ENCODE data around the gene AGFG2. TPM values are rescaled to one million over a fixed set of nuclear protein-coding genes. Genes with fewer than 3 reads are reported as not detected.
"Not testable (repeated sequence)": the region's sequence is repeated elsewhere in the genome, so short reads cannot be mapped to it uniquely, and the experiment has no call there.

AGFG2 gene
- total and polyA plus RNA-seq, 4 donors, result 6.4 to 29.2 (median 21.5) TPM

- H3K36me3 ChIP-seq (ENCODE audit: control insufficient read depth in 1 of 2, insufficient read depth in 2 of 2, low read length in 1 of 2), result no peaks in the 10 kb centered on the region
- WGBS, 2 donors, result 79 to 81% methylated on average over 2 of the region's 2 CpGs
- ATAC-seq (ENCODE audit: low FRiP score), result no peak
- H3K4me3 ChIP-seq (ENCODE audit: low read length in 2 of 2), result no peak overlapping the region
- intact Hi-C loops (cut with DNase I), result no loop called here
- DNase-seq, result no peak
- H3K27ac ChIP-seq (ENCODE audit: low read depth in 1 of 2, low read length in 2 of 2), result no peak overlapping the region
- H3K4me1 ChIP-seq (ENCODE audit: control insufficient read depth in 1 of 2, insufficient read depth in 2 of 2, low read length in 2 of 2), result no peaks in the 10 kb centered on the region
- no peaks in the 10 kb centered on the region for H3K9me3 ChIP-seq (ENCODE audit: control insufficient read depth, low read length)
- H3K27me3 ChIP-seq (ENCODE audit: control insufficient read depth in 1 of 2, insufficient read depth in 2 of 2, low read length in 1 of 2), result no peaks in the 10 kb centered on the region
Measured at GRCh38 chr7:100517305-100517704, 21.7 kb upstream of the AGFG2 start.

- H3K4me3 ChIP-seq (ENCODE audit: low read length in 2 of 2), result no peak overlapping the region
- WGBS, 2 donors, result 48 to 64% methylated on average over 6 of the region's 6 CpGs
Measured at GRCh38 chr7:100519580-100519979, 19.4 kb upstream of the AGFG2 start.

GRCh38 chr7:100520138-100520537 is 18.9 kb upstream of the AGFG2 start:
- Histone ChIP-seq H3K27me3 (ENCODE audit: control insufficient read depth in 1 of 2, insufficient read depth in 2 of 2, low read length in 1 of 2) (no peaks in the 10 kb centered on the region), H3K27ac (ENCODE audit: low read depth in 1 of 2, low read length in 2 of 2) (no peak overlapping the region), H3K9me3 (ENCODE audit: control insufficient read depth, low read length) (no peaks in the 10 kb centered on the region), H3K4me1 (ENCODE audit: control insufficient read depth in 1 of 2, insufficient read depth in 2 of 2, low read length in 2 of 2) (no peaks in the 10 kb centered on the region), H3K36me3 (ENCODE audit: control insufficient read depth in 1 of 2, insufficient read depth in 2 of 2, low read length in 1 of 2) (no peaks in the 10 kb centered on the region), H3K4me3 (ENCODE audit: low read length in 2 of 2) (no peak overlapping the region)
- intact Hi-C loops (cut with DNase I), result no loop called here
- 39 to 42% methylated on average over 1 of the region's 1 CpG for WGBS, 2 donors
- DNase-seq, result peak in 1 of 2 donors; percentile 3
- no peak for ATAC-seq (ENCODE audit: low FRiP score)

More at GRCh38 chr7:100519580-100519979, 19.4 kb upstream of the AGFG2 start:
- no peaks in the 10 kb centered on the region for H3K9me3 ChIP-seq (ENCODE audit: control insufficient read depth, low read length)
- no peak overlapping the region for H3K27ac ChIP-seq (ENCODE audit: low read depth in 1 of 2, low read length in 2 of 2)
- H3K27me3 ChIP-seq (ENCODE audit: control insufficient read depth in 1 of 2, insufficient read depth in 2 of 2, low read length in 1 of 2), result no peaks in the 10 kb centered on the region
- ATAC-seq (ENCODE audit: low FRiP score) (no peak), DNase-seq (no peak)
- no peaks in the 10 kb centered on the region for H3K36me3 ChIP-seq (ENCODE audit: control insufficient read depth in 1 of 2, insufficient read depth in 2 of 2, low read length in 1 of 2)
- no peaks in the 10 kb centered on the region for H3K4me1 ChIP-seq (ENCODE audit: control insufficient read depth in 1 of 2, insufficient read depth in 2 of 2, low read length in 2 of 2)
- intact Hi-C loops (cut with DNase I), result no loop called here

GRCh38 chr7:100521076-100521475 is 17.9 kb upstream of the AGFG2 start:
- ATAC-seq (ENCODE audit: low FRiP score) (no peak), DNase-seq (no peak)
- intact Hi-C loops (cut with DNase I), result no loop called here
- no peak overlapping the region for H3K4me3 ChIP-seq (ENCODE audit: low read length in 2 of 2)
- H3K4me1 ChIP-seq (ENCODE audit: control insufficient read depth in 1 of 2, insufficient read depth in 2 of 2, low read length in 2 of 2), result no peaks in the 10 kb centered on the region
- 89 to 93% methylated on average over 2 of the region's 2 CpGs for WGBS, 2 donors
- H3K9me3 ChIP-seq (ENCODE audit: control insufficient read depth, low read length), result no peaks in the 10 kb centered on the region
- H3K27ac ChIP-seq (ENCODE audit: low read depth in 1 of 2, low read length in 2 of 2), result no peak overlapping the region
- no peaks in the 10 kb centered on the region for H3K27me3 ChIP-seq (ENCODE audit: control insufficient read depth in 1 of 2, insufficient read depth in 2 of 2, low read length in 1 of 2)
- no peaks in the 10 kb centered on the region for H3K36me3 ChIP-seq (ENCODE audit: control insufficient read depth in 1 of 2, insufficient read depth in 2 of 2, low read length in 1 of 2)

- ATAC-seq (ENCODE audit: low FRiP score); intact Hi-C loops (cut with DNase I); H3K36me3 ChIP-seq (ENCODE audit: control insufficient read depth in 1 of 2, insufficient read depth in 2 of 2, low read length in 1 of 2); H3K4me1 ChIP-seq (ENCODE audit: control insufficient read depth in 1 of 2, insufficient read depth in 2 of 2, low read length in 2 of 2); H3K27me3 ChIP-seq (ENCODE audit: control insufficient read depth in 1 of 2, insufficient read depth in 2 of 2, low read length in 1 of 2); H3K4me3 ChIP-seq (ENCODE audit: low read length in 2 of 2); H3K27ac ChIP-seq (ENCODE audit: low read depth in 1 of 2, low read length in 2 of 2); DNase-seq; H3K9me3 ChIP-seq (ENCODE audit: control insufficient read depth, low read length): not testable (repeated sequence)
- WGBS, 2 donors, result 83 to 88% methylated on average over 2 of the region's 3 CpGs
Measured at GRCh38 chr7:100521909-100522593, 17.0 kb upstream of the AGFG2 start.

GRCh38 chr7:100523192-100523591 is 15.8 kb upstream of the AGFG2 start:
- H3K36me3 ChIP-seq (ENCODE audit: control insufficient read depth in 1 of 2, insufficient read depth in 2 of 2, low read length in 1 of 2); ATAC-seq (ENCODE audit: low FRiP score); H3K4me1 ChIP-seq (ENCODE audit: control insufficient read depth in 1 of 2, insufficient read depth in 2 of 2, low read length in 2 of 2); DNase-seq; H3K27ac ChIP-seq (ENCODE audit: low read depth in 1 of 2, low read length in 2 of 2); H3K9me3 ChIP-seq (ENCODE audit: control insufficient read depth, low read length); H3K4me3 ChIP-seq (ENCODE audit: low read length in 2 of 2); intact Hi-C loops (cut with DNase I); H3K27me3 ChIP-seq (ENCODE audit: control insufficient read depth in 1 of 2, insufficient read depth in 2 of 2, low read length in 1 of 2): not testable (repeated sequence)
- WGBS, 2 donors, result 88 to 91% methylated on average over 26 to 31 of the region's 34 CpGs

- H3K27ac ChIP-seq (ENCODE audit: low read depth in 1 of 2, low read length in 2 of 2); H3K4me3 ChIP-seq (ENCODE audit: low read length in 2 of 2); ATAC-seq (ENCODE audit: low FRiP score); H3K9me3 ChIP-seq (ENCODE audit: control insufficient read depth, low read length); H3K27me3 ChIP-seq (ENCODE audit: control insufficient read depth in 1 of 2, insufficient read depth in 2 of 2, low read length in 1 of 2); H3K36me3 ChIP-seq (ENCODE audit: control insufficient read depth in 1 of 2, insufficient read depth in 2 of 2, low read length in 1 of 2); H3K4me1 ChIP-seq (ENCODE audit: control insufficient read depth in 1 of 2, insufficient read depth in 2 of 2, low read length in 2 of 2); intact Hi-C loops (cut with DNase I): not testable (repeated sequence)
- DNase-seq, result peak in 1 of 2 donors; percentile 2
- 83 to 88% methylated on average over 12 of the region's 12 CpGs for WGBS, 2 donors
Measured at GRCh38 chr7:100528108-100528866, 10.7 kb upstream of the AGFG2 start.

- Histone ChIP-seq H3K36me3 (ENCODE audit: control insufficient read depth in 1 of 2, insufficient read depth in 2 of 2, low read length in 1 of 2) (no peaks in the 10 kb centered on the region), H3K27me3 (ENCODE audit: control insufficient read depth in 1 of 2, insufficient read depth in 2 of 2, low read length in 1 of 2) (no peaks in the 10 kb centered on the region), H3K27ac (ENCODE audit: low read depth in 1 of 2, low read length in 2 of 2) (no peak overlapping the region), H3K4me1 (ENCODE audit: control insufficient read depth in 1 of 2, insufficient read depth in 2 of 2, low read length in 2 of 2) (no peaks in the 10 kb centered on the region), H3K4me3 (ENCODE audit: low read length in 2 of 2) (no peak overlapping the region), H3K9me3 (ENCODE audit: control insufficient read depth, low read length) (no peaks in the 10 kb centered on the region)
- ATAC-seq (ENCODE audit: low FRiP score), result no peak
- intact Hi-C loops (cut with DNase I), result no loop called here
- 85 to 86% methylated on average over 14 of the region's 14 CpGs for WGBS, 2 donors
- DNase-seq, result peak in 1 of 2 donors; percentile 33
Measured at GRCh38 chr7:100532165-100533022, 6.6 kb upstream of the AGFG2 start.

Measured in aorta (tissue), 5 donors.